Measurements from ENCODE around the gene ARL6IP6. TPM values are rescaled to one million over a fixed set of nuclear protein-coding genes. Genes with fewer than 3 reads are reported as not detected.
A peak's percentile ranks its signal among the peaks of the same experiment; 100 is the strongest.

The ARL6IP6 gene
- 10 to 100 TPM; 23.9 to 28.1 TPM for total RNA-seq

DNA sequence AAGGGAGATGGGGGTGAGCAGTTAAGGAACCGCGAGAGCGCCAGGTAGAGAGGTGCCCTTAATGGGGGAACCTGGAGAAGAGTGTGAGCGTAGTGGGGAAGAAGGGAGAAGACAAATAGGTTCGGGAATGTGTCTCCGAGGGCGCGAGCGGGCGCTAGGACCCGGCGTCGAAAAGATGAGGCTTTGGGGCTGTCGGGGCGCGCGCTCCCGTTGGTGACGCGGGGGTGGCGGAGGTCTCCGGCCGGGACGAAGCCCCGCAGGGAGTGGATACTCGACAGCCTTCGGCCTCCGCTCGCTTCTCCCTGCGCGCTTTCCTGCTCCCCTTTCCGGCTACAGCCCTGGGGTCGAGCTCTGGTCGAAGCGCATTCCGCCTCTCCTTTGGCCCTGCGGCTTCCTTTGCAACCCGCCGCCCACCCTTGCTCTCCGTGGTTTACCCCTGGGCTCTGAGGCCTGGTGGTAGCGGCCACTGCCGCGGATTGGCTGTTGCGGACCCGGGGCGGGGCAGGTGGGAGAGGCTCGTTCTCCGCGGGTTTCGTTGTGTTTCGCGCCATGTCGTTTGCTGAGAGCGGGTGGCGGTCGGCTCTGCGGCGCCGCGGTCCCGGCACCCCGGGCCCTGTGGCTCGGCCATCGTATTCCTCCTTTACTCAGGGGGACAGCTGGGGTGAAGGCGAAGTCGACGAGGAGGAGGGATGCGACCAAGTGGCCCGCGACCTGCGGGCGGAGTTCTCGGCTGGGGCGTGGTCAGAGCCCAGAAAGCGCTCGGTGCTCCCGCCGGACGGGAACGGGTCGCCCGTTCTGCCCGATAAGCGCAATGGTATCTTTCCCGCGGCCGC lies at the start of gene ARL6IP6:
ARL6IP6 (plus strand) TSS at position 545 of the 833 bp plus-strand sequence; CDS start at position 550, 5 bp downstream.
- DNase-seq: peak; percentile 93
- Mint-ChIP-seq H3K4me3 (peak within 1 kb of the TSS; percentile 98), H3K9me3 (no peaks in the 10 kb centered on the region), H3K36me3 (peaks cover 36% of the 10 kb centered on the region), H3K4me1 (peaks cover 36% of the 10 kb centered on the region), H3K27me3 (peaks cover 4% of the 10 kb centered on the region), H3K27ac (peak within 1 kb of the TSS; percentile 98)

GRCh38 chr2:152674334-152674733 lies 44.1 kb upstream of the ARL6IP6 start:
- Mint-ChIP-seq H3K27me3 (no peaks in the 10 kb centered on the region), H3K36me3 (peaks cover 16% of the 10 kb centered on the region), H3K4me3 (no peak overlapping the region), H3K9me3 (no peaks in the 10 kb centered on the region), H3K4me1 (no peaks in the 10 kb centered on the region), H3K27ac (no peak overlapping the region)
- DNase-seq: no peak

DNA sequence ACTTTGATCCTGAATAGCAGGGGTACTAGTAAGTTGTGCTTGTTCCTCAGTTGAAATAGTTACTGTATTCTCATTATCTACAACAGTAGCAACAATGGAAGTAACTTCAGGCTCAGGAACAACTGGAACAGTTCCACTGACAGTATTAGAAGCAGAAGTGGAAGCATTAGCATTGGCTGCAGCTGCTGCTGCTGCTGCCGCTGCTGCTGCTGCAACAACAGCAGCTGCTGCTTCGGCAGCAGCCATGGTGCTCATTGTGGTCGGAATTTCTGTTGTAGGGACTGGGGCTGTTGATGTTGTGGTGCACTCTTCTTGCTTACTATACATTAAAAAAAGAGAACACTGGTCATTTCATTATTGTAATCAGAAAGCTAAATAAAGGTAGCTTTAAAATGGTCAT lies 42.0 kb upstream of the ARL6IP6 start:
- H3K27me3 Mint-ChIP-seq: no peaks in the 10 kb centered on the region
- no peak overlapping the region for H3K4me3 Mint-ChIP-seq
- no peak overlapping the region for H3K27ac Mint-ChIP-seq
- H3K36me3 Mint-ChIP-seq: peaks cover 18% of the 10 kb centered on the region
- no peaks in the 10 kb centered on the region for H3K9me3 Mint-ChIP-seq
- no peak for DNase-seq
- no peaks in the 10 kb centered on the region for H3K4me1 Mint-ChIP-seq

- H3K4me1 Mint-ChIP-seq: peaks cover 4% of the 10 kb centered on the region
- no peak overlapping the region for H3K4me3 Mint-ChIP-seq
- peaks cover 14% of the 10 kb centered on the region for H3K36me3 Mint-ChIP-seq
- H3K27ac Mint-ChIP-seq: no peak overlapping the region
- no peak for DNase-seq
- no peaks in the 10 kb centered on the region for H3K9me3 Mint-ChIP-seq
- no peaks in the 10 kb centered on the region for H3K27me3 Mint-ChIP-seq
Observed at GRCh38 chr2:152678808-152679207, 39.6 kb upstream of the ARL6IP6 start.

DNA sequence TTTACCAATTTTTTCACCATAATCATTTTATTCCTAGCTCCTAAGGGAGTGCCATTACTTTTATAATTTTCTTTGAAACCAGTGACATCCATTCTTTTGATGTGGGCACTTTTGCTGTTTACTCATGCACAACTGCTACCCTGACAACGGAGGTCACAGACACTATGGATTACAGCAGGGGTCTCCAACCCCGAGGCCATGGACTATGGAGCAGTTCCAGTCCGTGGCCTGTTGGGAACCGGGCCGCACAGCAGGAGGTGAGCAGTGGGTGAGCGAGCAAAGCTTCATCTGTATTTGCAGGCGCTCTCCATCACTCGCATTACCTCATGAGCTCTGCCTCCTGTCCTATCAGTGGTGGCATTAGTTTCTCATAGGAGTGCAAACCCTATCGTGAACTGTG lies 35.8 kb upstream of the ARL6IP6 start:
- H3K27ac Mint-ChIP-seq: no peak overlapping the region
- H3K27me3 Mint-ChIP-seq: no peaks in the 10 kb centered on the region
- no peak overlapping the region for H3K4me3 Mint-ChIP-seq
- H3K36me3 Mint-ChIP-seq: peaks cover 30% of the 10 kb centered on the region
- H3K9me3 Mint-ChIP-seq: no peaks in the 10 kb centered on the region
- peaks cover 24% of the 10 kb centered on the region for H3K4me1 Mint-ChIP-seq
- DNase-seq: no peak

DNA sequence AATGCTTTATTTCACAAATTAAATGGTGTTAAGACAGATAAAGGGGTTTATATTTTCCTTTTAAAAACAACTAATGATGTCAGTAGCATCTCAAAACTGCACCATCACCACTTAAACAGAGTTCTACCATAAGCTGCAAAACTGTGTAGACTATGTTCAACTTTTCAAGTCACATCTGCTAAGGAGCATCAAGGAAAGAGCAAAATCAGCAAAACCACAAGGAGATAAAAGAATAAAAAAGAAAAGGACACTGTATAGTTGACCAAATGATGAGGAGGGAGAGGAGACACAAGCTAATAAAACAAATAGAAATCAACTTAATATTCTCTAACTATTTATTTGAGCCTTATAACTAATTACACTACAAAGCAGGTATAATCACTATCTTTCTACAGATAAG lies 35.0 kb upstream of the ARL6IP6 start:
- H3K9me3 Mint-ChIP-seq: no peaks in the 10 kb centered on the region
- H3K36me3 Mint-ChIP-seq: peaks cover 33% of the 10 kb centered on the region
- no peak overlapping the region for H3K4me3 Mint-ChIP-seq
- DNase-seq: no peak
- peaks cover 24% of the 10 kb centered on the region for H3K4me1 Mint-ChIP-seq
- H3K27ac Mint-ChIP-seq: no peak overlapping the region
- no peaks in the 10 kb centered on the region for H3K27me3 Mint-ChIP-seq

DNA sequence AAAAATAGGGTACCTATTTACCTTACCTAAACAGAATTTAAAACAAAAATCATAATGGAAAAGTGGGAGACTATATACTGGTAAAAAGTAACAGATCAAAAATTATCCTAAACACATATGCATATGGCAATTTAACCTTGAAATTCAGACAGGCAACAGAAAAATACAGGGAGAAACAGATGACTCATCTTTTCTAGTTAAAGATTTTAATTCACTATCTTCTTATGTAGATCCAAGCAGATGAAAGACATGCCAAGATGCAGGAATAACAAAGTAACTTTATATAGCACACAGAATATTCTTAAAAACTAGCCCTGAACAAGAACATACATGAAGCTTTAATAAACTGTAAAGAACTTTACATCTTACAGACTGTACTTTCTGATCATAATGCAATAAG lies 32.1 kb upstream of the ARL6IP6 start:
- Mint-ChIP-seq H3K27me3 (no peaks in the 10 kb centered on the region), H3K9me3 (no peaks in the 10 kb centered on the region), H3K4me1 (peaks cover 24% of the 10 kb centered on the region), H3K36me3 (peaks cover 25% of the 10 kb centered on the region), H3K27ac (no peak overlapping the region), H3K4me3 (no peak overlapping the region)
- no peak for DNase-seq

GRCh38 chr2:152693033-152693432 lies 25.4 kb upstream of the ARL6IP6 start:
- no peak overlapping the region for H3K27ac Mint-ChIP-seq
- no peak overlapping the region for H3K4me3 Mint-ChIP-seq
- H3K27me3 Mint-ChIP-seq: no peaks in the 10 kb centered on the region
- no peaks in the 10 kb centered on the region for H3K9me3 Mint-ChIP-seq
- no peak for DNase-seq
- H3K4me1 Mint-ChIP-seq: peaks cover 26% of the 10 kb centered on the region
- H3K36me3 Mint-ChIP-seq: peaks cover 20% of the 10 kb centered on the region

DNA sequence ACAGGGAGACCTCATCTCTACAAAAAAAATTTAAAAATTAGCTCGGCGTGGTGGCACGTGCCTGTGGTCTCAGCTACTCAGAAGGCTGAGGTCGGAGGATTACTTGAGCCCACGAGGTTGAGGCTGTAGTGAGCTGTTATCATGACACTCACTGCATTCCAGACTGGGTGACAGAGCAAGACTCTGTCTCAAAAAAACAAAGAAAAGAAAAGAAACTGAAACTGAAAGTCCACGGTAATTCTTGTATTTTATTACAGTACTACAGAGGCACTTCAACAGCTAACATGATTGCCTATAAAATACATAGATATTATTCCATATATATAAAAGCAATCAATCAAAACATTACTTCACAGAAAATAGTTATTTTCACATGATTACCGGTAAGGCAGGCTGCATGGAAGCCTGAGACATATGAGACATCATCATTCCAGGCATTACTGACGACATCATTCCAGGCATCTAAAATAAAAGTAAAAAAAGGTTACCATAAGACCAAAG lies 24.2 kb upstream of the ARL6IP6 start:
- Mint-ChIP-seq H3K36me3 (peaks cover 17% of the 10 kb centered on the region), H3K27ac (peak overlapping the region; percentile 87), H3K4me1 (peaks cover 31% of the 10 kb centered on the region), H3K27me3 (no peaks in the 10 kb centered on the region), H3K9me3 (no peaks in the 10 kb centered on the region), H3K4me3 (peak overlapping the region; percentile 65)
- peak; percentile 23 for DNase-seq

DNA sequence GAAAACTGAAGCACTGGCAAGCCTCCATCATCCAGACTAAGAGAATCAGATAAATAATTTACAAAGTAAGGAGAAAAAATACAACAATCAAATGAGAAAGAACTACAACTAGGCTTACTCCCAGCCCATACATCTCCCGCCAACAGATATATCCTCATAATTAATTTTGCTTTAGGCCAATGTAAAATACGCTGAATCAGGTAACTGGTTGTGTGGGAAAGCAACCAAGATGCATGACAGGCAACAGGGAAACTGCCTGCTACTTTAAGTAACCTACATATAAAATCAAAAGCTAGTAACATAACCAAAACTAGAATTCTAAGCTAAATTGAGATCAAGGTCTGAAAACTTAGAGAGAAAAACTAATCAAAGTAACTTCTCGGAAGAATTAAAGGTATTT lies 22.7 kb upstream of the ARL6IP6 start:
- peaks cover 36% of the 10 kb centered on the region for H3K4me1 Mint-ChIP-seq
- H3K4me3 Mint-ChIP-seq: no peak overlapping the region
- no peak for DNase-seq
- H3K27ac Mint-ChIP-seq: no peak overlapping the region
- peaks cover 26% of the 10 kb centered on the region for H3K36me3 Mint-ChIP-seq
- no peaks in the 10 kb centered on the region for H3K27me3 Mint-ChIP-seq
- no peaks in the 10 kb centered on the region for H3K9me3 Mint-ChIP-seq

- Mint-ChIP-seq H3K27ac (no peak overlapping the region), H3K4me1 (peaks cover 40% of the 10 kb centered on the region), H3K27me3 (no peaks in the 10 kb centered on the region), H3K4me3 (no peak overlapping the region), H3K9me3 (peaks cover 4% of the 10 kb centered on the region), H3K36me3 (peaks cover 32% of the 10 kb centered on the region)
- DNase-seq: no peak
Observed at GRCh38 chr2:152696476-152696875, 21.9 kb upstream of the ARL6IP6 start.

- Mint-ChIP-seq H3K4me3 (no peak overlapping the region), H3K27me3 (no peaks in the 10 kb centered on the region), H3K27ac (no peak overlapping the region), H3K9me3 (peaks cover 15% of the 10 kb centered on the region), H3K4me1 (peaks cover 30% of the 10 kb centered on the region), H3K36me3 (peaks cover 67% of the 10 kb centered on the region)
- no peak for DNase-seq
Observed at GRCh38 chr2:152701198-152701597, 17.2 kb upstream of the ARL6IP6 start.

DNA sequence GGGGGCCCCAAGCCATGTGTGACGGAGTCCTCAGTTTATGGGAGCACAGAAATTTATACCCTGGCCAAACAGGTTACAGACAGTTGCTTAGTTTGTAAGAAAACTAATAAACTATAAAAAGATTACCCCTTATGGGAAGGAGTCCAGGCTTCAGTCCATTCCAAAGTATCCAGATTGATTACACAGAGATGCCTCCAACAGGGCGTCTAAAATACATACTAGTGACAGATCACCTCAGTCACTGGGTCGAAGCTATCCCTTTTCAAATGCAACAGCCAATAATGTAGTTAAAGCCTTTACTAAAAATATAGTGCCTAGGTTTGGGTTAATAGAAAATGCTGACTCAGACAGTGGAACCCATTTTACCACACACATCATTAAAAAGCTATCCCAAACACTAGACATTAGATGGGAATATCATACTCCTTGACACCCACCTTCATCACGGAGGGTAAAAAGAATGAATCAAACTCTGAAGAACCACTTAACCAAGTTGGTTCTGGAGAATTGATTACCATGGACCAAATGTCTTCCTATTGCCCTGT lies 11.9 kb upstream of the ARL6IP6 start:
- no peaks in the 10 kb centered on the region for H3K27me3 Mint-ChIP-seq
- H3K4me3 Mint-ChIP-seq: no peak overlapping the region
- H3K27ac Mint-ChIP-seq: no peak overlapping the region
- peaks cover 10% of the 10 kb centered on the region for H3K9me3 Mint-ChIP-seq
- H3K36me3 Mint-ChIP-seq: peaks cover 87% of the 10 kb centered on the region
- no peak for DNase-seq
- H3K4me1 Mint-ChIP-seq: peaks cover 40% of the 10 kb centered on the region

DNA sequence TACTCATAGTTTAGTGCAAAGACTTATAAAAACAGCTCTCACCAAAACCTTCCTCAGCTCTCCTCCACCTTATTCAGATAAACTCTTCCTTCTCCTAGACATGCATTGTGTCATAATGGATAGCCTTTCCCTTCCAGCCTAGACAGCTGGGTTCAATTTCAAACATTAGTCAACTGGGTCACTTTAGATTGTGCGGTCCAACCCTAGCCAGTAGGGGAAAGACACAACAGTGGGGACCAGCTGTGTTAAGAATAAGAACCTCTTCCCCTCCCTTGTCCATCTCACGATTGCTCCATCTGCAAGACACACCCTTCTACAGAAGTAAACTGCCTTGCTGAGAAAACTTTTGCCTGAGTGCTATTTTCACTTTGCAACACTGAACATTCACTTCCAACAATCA lies 9.7 kb upstream of the ARL6IP6 start:
- no peaks in the 10 kb centered on the region for H3K9me3 Mint-ChIP-seq
- H3K27me3 Mint-ChIP-seq: no peaks in the 10 kb centered on the region
- no peak overlapping the region for H3K27ac Mint-ChIP-seq
- peaks cover 79% of the 10 kb centered on the region for H3K36me3 Mint-ChIP-seq
- no peak for DNase-seq
- peaks cover 51% of the 10 kb centered on the region for H3K4me1 Mint-ChIP-seq
- no peak overlapping the region for H3K4me3 Mint-ChIP-seq

DNA sequence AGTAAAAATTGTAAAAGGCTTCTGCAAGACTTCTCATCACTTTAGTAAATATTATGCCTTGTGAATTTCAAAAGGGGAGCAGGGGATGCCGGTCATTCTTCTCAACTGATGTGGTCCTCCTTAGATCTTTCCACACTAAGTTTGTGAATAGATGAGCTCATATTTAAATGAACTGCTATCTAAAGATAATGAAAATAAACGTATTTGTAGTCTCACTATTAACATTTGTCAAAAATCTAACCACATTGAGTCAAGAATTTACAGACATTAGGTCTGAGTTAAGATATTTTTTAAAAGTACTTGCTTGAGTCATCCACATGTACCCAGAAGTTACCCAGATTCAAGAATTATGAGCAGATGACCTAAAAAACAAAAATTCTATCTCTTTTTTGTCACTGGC lies 7.7 kb upstream of the ARL6IP6 start:
- H3K27ac Mint-ChIP-seq: no peak overlapping the region
- no peak for DNase-seq
- no peaks in the 10 kb centered on the region for H3K9me3 Mint-ChIP-seq
- no peaks in the 10 kb centered on the region for H3K27me3 Mint-ChIP-seq
- H3K36me3 Mint-ChIP-seq: peaks cover 73% of the 10 kb centered on the region
- peaks cover 60% of the 10 kb centered on the region for H3K4me1 Mint-ChIP-seq
- H3K4me3 Mint-ChIP-seq: no peak overlapping the region

DNA sequence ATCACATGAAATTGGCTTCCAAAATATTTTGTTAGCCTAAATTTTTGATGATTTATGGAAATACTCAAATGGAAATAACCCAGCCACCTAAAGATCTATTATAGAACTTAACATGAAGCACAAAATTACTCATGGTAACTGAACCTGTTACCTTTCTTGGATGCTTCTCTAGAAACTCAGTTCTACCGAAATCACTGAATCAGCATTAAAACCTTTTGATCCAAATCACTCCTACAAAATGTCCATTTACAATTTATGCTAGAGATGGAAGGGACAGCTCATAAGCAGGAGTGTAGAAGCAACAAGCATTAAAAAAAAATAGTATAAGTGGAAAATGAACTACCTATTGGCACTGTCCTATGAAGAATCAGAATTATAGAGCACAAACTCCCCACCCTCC lies 3.3 kb upstream of the ARL6IP6 start:
- Mint-ChIP-seq H3K27me3 (peaks cover 4% of the 10 kb centered on the region), H3K27ac (peak overlapping the region; percentile 1), H3K4me3 (peak overlapping the region; percentile 38), H3K36me3 (peaks cover 56% of the 10 kb centered on the region), H3K9me3 (no peaks in the 10 kb centered on the region), H3K4me1 (peaks cover 40% of the 10 kb centered on the region)
- no peak for DNase-seq

All from activated naive CD8-positive, alpha-beta T cell treated with anti-CD3 and anti-CD28 coated beads for 36 hours (primary cell).